Measurements from ENCODE around the gene TIAM1.

DNA sequence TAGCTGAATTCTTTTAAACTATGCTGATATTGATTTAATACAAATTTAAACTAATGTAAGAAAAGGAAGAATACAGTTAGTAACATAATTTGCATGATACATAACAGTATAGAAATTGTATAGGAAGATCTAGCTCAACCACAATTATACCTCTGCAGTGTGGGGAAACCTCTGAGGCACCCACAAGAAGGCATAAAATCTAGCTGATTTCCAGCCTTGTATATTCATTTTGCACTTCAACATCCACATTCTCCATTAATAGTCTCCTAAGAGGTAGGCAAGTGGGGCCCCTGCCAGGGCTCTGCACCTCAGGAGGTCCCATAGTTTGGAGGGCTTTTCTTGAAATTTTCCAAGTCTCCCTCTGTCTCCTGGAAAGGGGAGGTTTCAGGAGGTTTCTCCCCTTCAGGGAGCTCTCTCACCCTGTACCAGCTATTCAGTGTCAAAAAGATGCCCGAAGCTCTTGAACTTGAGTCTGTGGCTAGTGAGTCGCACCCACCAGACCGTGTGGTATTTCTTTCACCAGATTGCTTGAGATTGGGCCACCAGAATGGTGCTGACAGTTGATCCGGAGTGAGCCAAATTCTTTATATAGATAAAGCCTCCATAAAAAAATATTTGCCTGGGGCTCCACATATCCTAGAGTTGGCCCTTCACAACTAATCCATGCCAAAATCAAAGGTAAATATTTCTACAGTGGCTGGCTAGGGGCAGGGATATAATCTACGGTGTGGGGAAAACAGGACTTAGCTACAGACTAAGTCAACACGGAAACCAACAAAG, 108.2 kb downstream of the TIAM1 start:
- TF ChIP-seq EZH2phosphoT487 (IDR thresholded peaks at IDR 0.05; ENCODE audit: insufficient read depth, low read depth) (no peak), EZH2 (IDR thresholded peaks at IDR 0.05; ENCODE audit: insufficient read depth, poor library complexity, severe bottlenecking) (no peak)

Measured in GM23248 (cell line).